ENCODE results near the gene ARL8B. TPM values are rescaled to one million over a fixed set of nuclear protein-coding genes. Genes with fewer than 3 reads are reported as not detected.

The ARL8B gene
- 10 to 100 TPM; 60.3 to 74.4 (median 66.0) TPM for total RNA-seq

GRCh38 chr3:5122030-5122740, at the start of gene ARL8B:
Gene ARL8B, plus strand, starts transcription at chr3:5122292. Its CDS starts 174 bp downstream, at chr3:5122466.
- H3K36me3 ChIP-seq = no peaks in the 10 kb centered on the region
- H3K4me3 ChIP-seq = peak within 1 kb of the TSS; percentile 91
- H3K27me3 ChIP-seq = no peaks in the 10 kb centered on the region
- peak in 2 of 3 donors; percentile 62 to 84 for TF ChIP-seq POLR2AphosphoS5 (IDR thresholded peaks at IDR 0.05)
- peak; percentile 97 to 98 for TF ChIP-seq CTCF (IDR thresholded peaks at IDR 0.05)
- TF ChIP-seq POLR2A (IDR thresholded peaks at IDR 0.05) = peak; percentile 81 to 86
- TF ChIP-seq EP300 (IDR thresholded peaks at IDR 0.05) = no peak
- peak within 1 kb of the TSS; percentile 98 for H3K27ac ChIP-seq
- H3K4me1 ChIP-seq = peaks cover 44% of the 10 kb centered on the region
- no peaks in the 10 kb centered on the region for H3K9me3 ChIP-seq
- WGBS = 1% methylated on average over 26 of the region's 74 CpGs
- peak; percentile 91 to 95 for DNase-seq (ENCODE audit: low spot score in 2 of 2)

GRCh38 chr3:5073374-5074085, 48.6 kb upstream of the ARL8B start:
- H3K4me1 ChIP-seq = peaks cover 22% of the 10 kb centered on the region
- H3K4me3 ChIP-seq = no peak overlapping the region
- no peaks in the 10 kb centered on the region for H3K27me3 ChIP-seq
- 84% methylated on average over 4 of the region's 4 CpGs for WGBS
- no peaks in the 10 kb centered on the region for H3K9me3 ChIP-seq
- H3K27ac ChIP-seq = no peak overlapping the region
- no peak for TF ChIP-seq CTCF (IDR thresholded peaks at IDR 0.05)
- TF ChIP-seq POLR2AphosphoS5 (IDR thresholded peaks at IDR 0.05) = no peak
- no peak for TF ChIP-seq EP300 (IDR thresholded peaks at IDR 0.05)
- TF ChIP-seq POLR2A (IDR thresholded peaks at IDR 0.05) = no peak
- no peaks in the 10 kb centered on the region for H3K36me3 ChIP-seq
- no peak for DNase-seq (ENCODE audit: low spot score in 2 of 2)

DNA sequence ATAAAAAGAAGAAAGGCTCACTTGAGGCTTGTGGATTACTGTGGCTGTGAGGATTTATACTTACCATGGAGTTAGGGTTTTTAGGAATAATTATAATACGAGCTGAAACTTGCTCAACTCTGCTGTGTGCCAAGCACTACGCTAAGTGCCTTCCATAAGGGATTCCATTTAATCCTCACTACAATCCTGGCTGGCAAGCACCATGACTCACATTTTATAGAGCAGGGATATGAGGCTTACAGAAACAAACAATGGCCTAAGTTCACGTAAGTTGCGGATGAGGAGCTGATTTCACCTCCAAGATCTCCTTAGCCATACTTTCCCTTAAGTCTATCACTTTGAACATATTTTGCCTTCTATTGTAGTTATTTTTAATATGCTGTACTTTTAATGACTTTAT, 43.9 kb upstream of the ARL8B start:
- 51% methylated on average over 4 of the region's 4 CpGs for WGBS
- no peaks in the 10 kb centered on the region for H3K27me3 ChIP-seq
- DNase-seq (ENCODE audit: low spot score in 2 of 2) = no peak
- H3K27ac ChIP-seq = no peak overlapping the region
- H3K4me3 ChIP-seq = no peak overlapping the region
- H3K36me3 ChIP-seq = no peaks in the 10 kb centered on the region
- no peaks in the 10 kb centered on the region for H3K9me3 ChIP-seq
- TF ChIP-seq EP300 (IDR thresholded peaks at IDR 0.05) (no peak), POLR2AphosphoS5 (IDR thresholded peaks at IDR 0.05) (no peak), CTCF (IDR thresholded peaks at IDR 0.05) (no peak), POLR2A (IDR thresholded peaks at IDR 0.05) (no peak)
- H3K4me1 ChIP-seq = peaks cover under 1% of the 10 kb centered on the region

GRCh38 chr3:5079761-5080160, 42.3 kb upstream of the ARL8B start:
- no peaks in the 10 kb centered on the region for H3K4me1 ChIP-seq
- H3K36me3 ChIP-seq = no peaks in the 10 kb centered on the region
- no peaks in the 10 kb centered on the region for H3K27me3 ChIP-seq
- H3K27ac ChIP-seq = no peak overlapping the region
- H3K4me3 ChIP-seq = no peak overlapping the region
- no peak for TF ChIP-seq CTCF (IDR thresholded peaks at IDR 0.05)
- no peak for TF ChIP-seq EP300 (IDR thresholded peaks at IDR 0.05)
- no peak for TF ChIP-seq POLR2AphosphoS5 (IDR thresholded peaks at IDR 0.05)
- no peak for TF ChIP-seq POLR2A (IDR thresholded peaks at IDR 0.05)
- WGBS = 91% methylated on average over 3 of the region's 3 CpGs
- no peaks in the 10 kb centered on the region for H3K9me3 ChIP-seq
- peak; percentile 33 to 70 for DNase-seq (ENCODE audit: low spot score in 2 of 2)
